Measurements from ENCODE around the gene ABCA2. TPM values are rescaled to one million over a fixed set of nuclear protein-coding genes. Genes with fewer than 3 reads are reported as not detected.

The ABCA2 gene
- total RNA-seq, 1 experiment from 2014 or later, result 114 TPM

DNA sequence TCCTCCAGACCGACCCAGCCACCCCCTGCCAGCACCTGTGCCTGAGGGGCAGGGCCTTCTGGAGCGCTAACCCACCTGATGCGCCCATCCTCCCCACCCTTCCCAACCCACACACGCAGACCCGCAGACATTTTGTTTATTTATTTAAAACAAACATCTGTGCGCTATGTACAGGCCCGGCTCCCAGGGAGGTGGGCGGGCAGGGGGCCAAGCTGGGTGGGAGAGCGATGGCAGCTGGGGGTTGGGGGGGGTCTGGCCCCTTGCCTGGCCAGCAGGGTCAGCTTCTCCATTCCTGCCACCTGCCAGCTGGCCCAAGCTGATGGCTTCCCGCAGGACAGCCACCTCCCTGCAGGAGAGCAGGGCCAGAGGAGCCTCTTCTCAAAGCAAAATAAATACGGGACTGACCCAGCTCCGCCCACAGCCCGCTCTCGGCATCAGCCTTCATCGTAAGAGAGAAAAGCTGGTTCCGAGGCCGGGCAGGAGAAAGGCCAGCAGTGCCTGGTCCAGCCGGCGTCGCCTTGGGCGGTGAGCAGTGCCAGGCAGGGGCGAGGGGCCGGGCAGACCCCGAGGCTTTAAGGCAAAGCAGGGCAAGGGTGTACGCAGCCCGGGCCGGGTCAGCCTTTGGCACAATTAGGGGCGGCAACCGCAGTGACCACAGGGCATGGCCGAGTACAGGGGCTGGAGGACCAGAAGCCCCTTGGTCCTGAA is 20.8 kb downstream of the ABCA2 start:
- ATAC-seq (no peak), DNase-seq (ENCODE audit: low read depth, low spot score) (no peak)
- H3K27me3 ChIP-seq (ENCODE audit: insufficient read depth, low read length), result no peaks in the 10 kb centered on the region
- no peak overlapping the region for H3K9ac ChIP-seq (ENCODE audit: low read length)
- ChIA-PET RAD21 (ENCODE audit: low non-redundant PET in 1 of 2, low total read pairs in 2 of 2, uncharacterized antibody in 2 of 2, unreplicated experiment in 2 of 2) (no interaction called here), POLR2A (no interaction called here), CTCF (no interaction called here)
- no peak overlapping the region for H3K4me2 ChIP-seq (ENCODE audit: low read length)
- H3K79me2 ChIP-seq (ENCODE audit: insufficient read depth, low read length), result no peaks in the 10 kb centered on the region
- H3K4me1 ChIP-seq (ENCODE audit: control insufficient read depth in 1 of 2, insufficient read depth in 2 of 2, low read length in 2 of 2), result no peaks in the 10 kb centered on the region
- no peak for TF ChIP-seq POLR2AphosphoS5 (IDR thresholded peaks at IDR 0.05; ENCODE audit: low read depth, low read length)
- TF ChIP-seq TCF7L2 (IDR thresholded peaks at IDR 0.05; ENCODE audit: borderline replicate concordance, extremely low read depth, insufficient read depth, insufficient read length), result no peak
- TF ChIP-seq CEBPB (IDR thresholded peaks at IDR 0.05; ENCODE audit: low read depth), result no peak
- TF ChIP-seq FOSL1 (IDR thresholded peaks at IDR 0.05; ENCODE audit: low read depth), result no peak
- TF ChIP-seq CBX3 (IDR thresholded peaks at IDR 0.05; ENCODE audit: low read depth), result no peak
- TF ChIP-seq, protein P1, sequence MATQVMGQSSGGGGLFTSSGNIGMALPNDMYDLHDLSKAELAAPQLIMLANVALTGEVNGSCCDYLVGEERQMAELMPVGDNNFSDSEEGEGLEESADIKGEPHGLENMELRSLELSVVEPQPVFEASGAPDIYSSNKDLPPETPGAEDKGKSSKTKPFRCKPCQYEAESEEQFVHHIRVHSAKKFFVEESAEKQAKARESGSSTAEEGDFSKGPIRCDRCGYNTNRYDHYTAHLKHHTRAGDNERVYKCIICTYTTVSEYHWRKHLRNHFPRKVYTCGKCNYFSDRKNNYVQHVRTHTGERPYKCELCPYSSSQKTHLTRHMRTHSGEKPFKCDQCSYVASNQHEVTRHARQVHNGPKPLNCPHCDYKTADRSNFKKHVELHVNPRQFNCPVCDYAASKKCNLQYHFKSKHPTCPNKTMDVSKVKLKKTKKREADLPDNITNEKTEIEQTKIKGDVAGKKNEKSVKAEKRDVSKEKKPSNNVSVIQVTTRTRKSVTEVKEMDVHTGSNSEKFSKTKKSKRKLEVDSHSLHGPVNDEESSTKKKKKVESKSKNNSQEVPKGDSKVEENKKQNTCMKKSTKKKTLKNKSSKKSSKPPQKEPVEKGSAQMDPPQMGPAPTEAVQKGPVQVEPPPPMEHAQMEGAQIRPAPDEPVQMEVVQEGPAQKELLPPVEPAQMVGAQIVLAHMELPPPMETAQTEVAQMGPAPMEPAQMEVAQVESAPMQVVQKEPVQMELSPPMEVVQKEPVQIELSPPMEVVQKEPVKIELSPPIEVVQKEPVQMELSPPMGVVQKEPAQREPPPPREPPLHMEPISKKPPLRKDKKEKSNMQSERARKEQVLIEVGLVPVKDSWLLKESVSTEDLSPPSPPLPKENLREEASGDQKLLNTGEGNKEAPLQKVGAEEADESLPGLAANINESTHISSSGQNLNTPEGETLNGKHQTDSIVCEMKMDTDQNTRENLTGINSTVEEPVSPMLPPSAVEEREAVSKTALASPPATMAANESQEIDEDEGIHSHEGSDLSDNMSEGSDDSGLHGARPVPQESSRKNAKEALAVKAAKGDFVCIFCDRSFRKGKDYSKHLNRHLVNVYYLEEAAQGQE (IDR thresholded peaks at IDR 0.05; ENCODE audit: low read depth), result no peak
- no peak for TF ChIP-seq ZFX (IDR thresholded peaks at IDR 0.05)
- no peak for TF ChIP-seq POLR2A (IDR thresholded peaks at IDR 0.05; ENCODE audit: borderline replicate concordance, extremely low read depth, insufficient read depth, insufficient read length)
- TF ChIP-seq, protein P2, sequence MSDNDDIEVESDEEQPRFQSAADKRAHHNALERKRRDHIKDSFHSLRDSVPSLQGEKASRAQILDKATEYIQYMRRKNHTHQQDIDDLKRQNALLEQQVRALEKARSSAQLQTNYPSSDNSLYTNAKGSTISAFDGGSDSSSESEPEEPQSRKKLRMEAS (IDR thresholded peaks at IDR 0.05), result no peak
- no peak for TF ChIP-seq ZNF274 (IDR thresholded peaks at IDR 0.05; ENCODE audit: low read depth, low read length)
- TF ChIP-seq EGR1 (IDR thresholded peaks at IDR 0.05; ENCODE audit: low read depth), result no peak
- no peak for TF ChIP-seq EZH2 (IDR thresholded peaks at IDR 0.05)
- no peak for TF ChIP-seq EZH2phosphoT487 (IDR thresholded peaks at IDR 0.05; ENCODE audit: borderline replicate concordance)
- TF ChIP-seq, protein P3, sequence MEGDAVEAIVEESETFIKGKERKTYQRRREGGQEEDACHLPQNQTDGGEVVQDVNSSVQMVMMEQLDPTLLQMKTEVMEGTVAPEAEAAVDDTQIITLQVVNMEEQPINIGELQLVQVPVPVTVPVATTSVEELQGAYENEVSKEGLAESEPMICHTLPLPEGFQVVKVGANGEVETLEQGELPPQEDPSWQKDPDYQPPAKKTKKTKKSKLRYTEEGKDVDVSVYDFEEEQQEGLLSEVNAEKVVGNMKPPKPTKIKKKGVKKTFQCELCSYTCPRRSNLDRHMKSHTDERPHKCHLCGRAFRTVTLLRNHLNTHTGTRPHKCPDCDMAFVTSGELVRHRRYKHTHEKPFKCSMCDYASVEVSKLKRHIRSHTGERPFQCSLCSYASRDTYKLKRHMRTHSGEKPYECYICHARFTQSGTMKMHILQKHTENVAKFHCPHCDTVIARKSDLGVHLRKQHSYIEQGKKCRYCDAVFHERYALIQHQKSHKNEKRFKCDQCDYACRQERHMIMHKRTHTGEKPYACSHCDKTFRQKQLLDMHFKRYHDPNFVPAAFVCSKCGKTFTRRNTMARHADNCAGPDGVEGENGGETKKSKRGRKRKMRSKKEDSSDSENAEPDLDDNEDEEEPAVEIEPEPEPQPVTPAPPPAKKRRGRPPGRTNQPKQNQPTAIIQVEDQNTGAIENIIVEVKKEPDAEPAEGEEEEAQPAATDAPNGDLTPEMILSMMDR (IDR thresholded peaks at IDR 0.05 in 2 of 3, conservative IDR thresholded peaks at IDR 0.05 in 1 of 3; ENCODE audit: borderline replicate concordance in 1 of 3, insufficient read depth in 1 of 3, low read depth in 2 of 3, low read length in 2 of 3), result no peak
- no peak for TF ChIP-seq JUND (IDR thresholded peaks at IDR 0.05)
- TF ChIP-seq, protein P4, sequence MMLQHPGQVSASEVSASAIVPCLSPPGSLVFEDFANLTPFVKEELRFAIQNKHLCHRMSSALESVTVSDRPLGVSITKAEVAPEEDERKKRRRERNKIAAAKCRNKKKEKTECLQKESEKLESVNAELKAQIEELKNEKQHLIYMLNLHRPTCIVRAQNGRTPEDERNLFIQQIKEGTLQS (IDR thresholded peaks at IDR 0.05), result no peak
- TF ChIP-seq, protein P5, sequence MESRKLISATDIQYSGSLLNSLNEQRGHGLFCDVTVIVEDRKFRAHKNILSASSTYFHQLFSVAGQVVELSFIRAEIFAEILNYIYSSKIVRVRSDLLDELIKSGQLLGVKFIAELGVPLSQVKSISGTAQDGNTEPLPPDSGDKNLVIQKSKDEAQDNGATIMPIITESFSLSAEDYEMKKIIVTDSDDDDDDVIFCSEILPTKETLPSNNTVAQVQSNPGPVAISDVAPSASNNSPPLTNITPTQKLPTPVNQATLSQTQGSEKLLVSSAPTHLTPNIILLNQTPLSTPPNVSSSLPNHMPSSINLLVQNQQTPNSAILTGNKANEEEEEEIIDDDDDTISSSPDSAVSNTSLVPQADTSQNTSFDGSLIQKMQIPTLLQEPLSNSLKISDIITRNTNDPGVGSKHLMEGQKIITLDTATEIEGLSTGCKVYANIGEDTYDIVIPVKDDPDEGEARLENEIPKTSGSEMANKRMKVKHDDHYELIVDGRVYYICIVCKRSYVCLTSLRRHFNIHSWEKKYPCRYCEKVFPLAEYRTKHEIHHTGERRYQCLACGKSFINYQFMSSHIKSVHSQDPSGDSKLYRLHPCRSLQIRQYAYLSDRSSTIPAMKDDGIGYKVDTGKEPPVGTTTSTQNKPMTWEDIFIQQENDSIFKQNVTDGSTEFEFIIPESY (IDR thresholded peaks at IDR 0.05; ENCODE audit: extremely low read depth, insufficient replicate concordance, low read length), result no peak
- TF ChIP-seq YY1 (IDR thresholded peaks at IDR 0.05; ENCODE audit: extremely low read depth, insufficient replicate concordance, low read depth, low read length), result no peak
- H3K9me3 ChIP-seq (ENCODE audit: control insufficient read depth in 1 of 2, insufficient read depth in 1 of 2, low read depth in 1 of 2, low read length in 2 of 2), result peaks cover 0 to 4% of the 10 kb centered on the region in 2 experiments; a peak in 1 of 4 replicates
- no TSS peak for BruUV-seq (replicated peaks)
- no peak overlapping the region for H2AFZ ChIP-seq (ENCODE audit: low read depth, low read length, poor library complexity, severe bottlenecking)
- no peaks in the 10 kb centered on the region for H4K20me1 ChIP-seq (ENCODE audit: insufficient read depth)
- intact Hi-C loops (cut with micrococcal nuclease), result no loop called here
- no peaks in the 10 kb centered on the region for H3K9me2 ChIP-seq (ENCODE audit: insufficient read depth)
- peaks cover 3 to 6% of the 10 kb centered on the region in 2 experiments; a peak in 3 of 4 replicates for H3K36me3 ChIP-seq (ENCODE audit: control insufficient read depth in 1 of 2, insufficient read depth in 2 of 2, low read length in 2 of 2)
- no peak overlapping the region for H3K4me3 ChIP-seq (replicated peaks in 1 of 2; ENCODE audit: low read depth in 1 of 2, low read length in 2 of 2)
- no peak overlapping the region for H3K27ac ChIP-seq (ENCODE audit: low read depth, low read length)

Measured in HCT116 (cell line).